Fibroblast of skin of left quadriceps (primary cell): ENCODE measurements around the gene STYXL2.

ENCODE experiments used
- DNase-seq, 2 experiments: peaks; one replicate each; pipeline ENCODE4 v3.0.0-alpha.2; 2013; ENCODE audit warnings: low read depth in 2 of 2

STYXL2 gene

DNA sequence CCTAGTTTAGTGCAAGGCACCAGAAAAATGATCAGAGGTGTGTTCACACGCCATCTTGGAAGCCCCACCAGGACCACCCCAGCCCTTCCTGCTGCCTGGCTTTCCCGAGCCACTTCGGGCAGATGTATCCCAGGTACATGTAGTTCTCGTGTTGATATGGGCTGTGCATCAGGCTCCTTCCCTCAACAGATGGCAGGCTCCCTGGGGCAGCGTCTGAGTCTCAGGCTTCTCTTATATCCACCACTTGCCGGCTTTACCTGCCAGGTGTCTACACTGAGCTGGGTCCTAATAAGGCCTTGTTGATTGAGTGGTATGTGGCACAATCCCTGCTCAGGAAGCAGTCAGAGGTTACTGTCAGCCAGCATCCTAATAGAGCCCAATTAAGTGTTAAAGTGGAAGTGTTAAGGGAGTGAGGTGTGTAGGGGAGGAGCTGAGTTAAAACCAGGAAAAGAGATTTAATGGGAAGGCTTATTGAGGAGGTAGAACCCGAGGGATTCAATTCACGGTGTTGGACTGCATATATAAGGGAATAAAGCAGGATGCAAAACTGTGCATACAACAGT is 12.2 kb upstream of the STYXL2 start:
- no peak for DNase-seq

DNA sequence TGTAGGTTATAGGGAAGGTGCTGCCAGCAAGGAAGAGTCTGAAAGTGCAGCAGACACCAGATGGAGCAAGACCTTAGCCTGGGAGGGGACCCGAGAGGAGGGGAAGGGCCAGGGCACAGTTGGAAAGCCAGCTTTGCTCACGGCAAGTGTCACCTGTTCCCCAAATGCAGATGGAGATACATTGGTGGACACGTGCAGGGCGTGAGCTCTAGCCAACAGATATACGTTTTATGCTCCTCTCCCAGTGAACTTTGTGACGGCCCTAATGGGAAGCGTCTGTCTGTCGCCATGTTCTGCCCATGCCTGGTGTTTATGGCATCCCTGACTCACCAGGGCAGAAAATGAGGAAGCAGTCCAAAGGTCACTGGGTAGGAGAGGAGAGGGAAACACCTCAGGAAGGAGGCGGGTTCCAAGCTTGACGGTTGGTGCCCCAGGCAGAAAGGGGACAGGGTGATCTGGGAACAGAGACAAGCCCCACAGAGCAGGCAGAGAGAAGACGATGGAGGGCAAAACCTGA is 11.3 kb upstream of the STYXL2 start:
- DNase-seq, result no peak

DNA sequence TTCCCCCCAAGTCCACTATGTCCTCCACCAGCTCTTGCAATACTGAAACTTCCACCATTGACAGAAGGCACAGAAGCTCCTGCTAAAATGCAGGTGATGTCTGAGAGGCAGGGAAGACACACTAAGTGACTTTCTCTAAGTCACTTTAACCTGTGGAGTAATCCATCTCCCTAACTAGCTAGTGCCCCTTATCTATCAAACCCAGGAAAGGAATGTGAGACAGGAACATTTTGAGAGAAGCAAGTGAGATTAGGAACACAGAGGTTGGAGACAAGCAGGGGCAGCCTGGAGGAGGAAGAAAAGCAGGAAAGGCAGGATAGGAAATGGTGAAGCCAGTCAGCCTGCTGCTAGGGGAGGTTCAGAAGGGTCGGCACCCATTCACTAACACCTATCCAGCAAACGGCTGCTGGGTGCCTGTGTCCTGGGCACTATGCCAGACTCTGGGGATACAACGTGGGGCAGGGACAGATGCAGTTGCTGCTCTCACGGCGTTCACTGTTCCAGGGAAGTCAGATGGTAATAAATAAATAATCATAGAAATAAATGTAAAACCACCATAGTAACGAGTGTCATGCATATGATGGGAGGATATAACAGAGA is 10.7 kb upstream of the STYXL2 start:
- DNase-seq, result no peak

DNA sequence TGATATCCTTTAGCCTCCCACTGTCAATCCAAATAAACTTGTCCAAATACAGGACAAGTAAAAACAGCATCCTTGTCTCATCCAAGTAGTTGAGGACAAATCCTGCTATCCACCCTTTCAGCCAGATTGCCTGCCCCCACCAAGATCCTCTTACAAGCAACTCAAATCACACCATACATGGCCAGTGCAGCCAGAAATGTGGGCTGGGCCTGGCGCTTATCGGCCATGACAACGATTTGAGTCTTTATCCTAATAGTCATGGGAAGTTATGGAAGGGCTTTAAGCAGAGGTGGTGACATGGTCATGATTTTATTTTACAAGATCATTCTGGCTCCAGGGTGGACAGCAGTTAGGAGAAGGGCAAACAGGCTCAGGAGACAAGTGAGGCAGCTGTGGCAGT is 10.0 kb upstream of the STYXL2 start:
- no peak for DNase-seq

DNA sequence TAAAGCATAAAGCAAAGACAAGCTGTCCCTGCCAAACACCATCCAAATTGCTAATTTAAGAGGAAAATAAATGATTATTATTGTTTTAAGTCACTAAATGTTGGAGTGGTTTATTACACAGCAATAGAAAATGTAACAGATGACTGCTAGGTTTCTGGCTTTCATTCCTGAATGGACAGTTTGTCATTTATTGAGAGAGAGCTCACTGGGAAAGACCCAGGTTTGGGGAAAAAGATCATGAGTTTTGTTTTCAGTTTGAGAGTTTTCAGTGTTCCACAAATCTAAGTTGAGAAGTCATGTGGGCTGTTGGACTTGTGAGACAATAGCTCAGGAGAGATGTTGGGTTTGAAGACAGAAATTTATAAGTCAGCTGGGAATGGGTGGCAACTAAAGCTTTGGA is 9.1 kb upstream of the STYXL2 start:
- no peak for DNase-seq

DNA sequence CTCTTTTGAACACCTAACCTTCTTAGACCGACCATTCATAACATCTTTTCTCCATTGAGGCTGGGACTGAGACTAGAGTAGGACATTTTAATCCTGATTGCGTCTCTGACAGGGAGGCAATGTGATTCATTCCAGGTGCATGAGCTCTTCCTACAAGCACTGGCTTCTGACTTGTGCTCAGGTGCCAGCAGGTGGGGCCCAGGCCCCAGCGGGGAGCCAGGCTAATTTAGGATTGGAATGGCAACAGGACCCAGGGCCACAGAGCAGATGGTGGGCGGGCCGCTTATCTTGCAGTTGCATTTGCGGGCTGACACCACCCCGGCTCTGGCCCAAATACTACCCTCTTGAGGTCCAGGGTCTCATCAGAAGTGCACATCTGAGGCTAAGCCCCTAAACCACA is 7.8 kb upstream of the STYXL2 start:
- DNase-seq, result no peak

DNA sequence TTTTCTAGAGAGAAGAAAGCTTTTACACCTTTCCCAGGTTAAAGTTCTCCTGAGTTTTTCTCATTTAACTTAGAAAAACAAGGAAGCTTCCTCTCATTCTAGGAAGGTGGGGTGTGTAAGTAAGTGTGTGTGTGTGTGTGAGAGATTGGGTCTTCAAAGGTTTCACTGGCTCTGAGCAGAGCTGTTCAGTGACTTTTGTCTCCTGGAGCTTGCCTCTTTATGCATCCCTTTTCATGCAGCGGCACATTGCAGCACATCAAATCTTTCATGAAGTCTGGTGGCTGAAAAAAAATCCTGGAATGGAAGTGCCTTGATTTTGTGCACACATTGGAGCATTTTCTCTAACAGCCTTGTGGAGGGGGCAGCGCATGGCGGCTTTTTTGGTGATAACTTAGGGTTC is 7.1 kb upstream of the STYXL2 start:
- no peak for DNase-seq

DNA sequence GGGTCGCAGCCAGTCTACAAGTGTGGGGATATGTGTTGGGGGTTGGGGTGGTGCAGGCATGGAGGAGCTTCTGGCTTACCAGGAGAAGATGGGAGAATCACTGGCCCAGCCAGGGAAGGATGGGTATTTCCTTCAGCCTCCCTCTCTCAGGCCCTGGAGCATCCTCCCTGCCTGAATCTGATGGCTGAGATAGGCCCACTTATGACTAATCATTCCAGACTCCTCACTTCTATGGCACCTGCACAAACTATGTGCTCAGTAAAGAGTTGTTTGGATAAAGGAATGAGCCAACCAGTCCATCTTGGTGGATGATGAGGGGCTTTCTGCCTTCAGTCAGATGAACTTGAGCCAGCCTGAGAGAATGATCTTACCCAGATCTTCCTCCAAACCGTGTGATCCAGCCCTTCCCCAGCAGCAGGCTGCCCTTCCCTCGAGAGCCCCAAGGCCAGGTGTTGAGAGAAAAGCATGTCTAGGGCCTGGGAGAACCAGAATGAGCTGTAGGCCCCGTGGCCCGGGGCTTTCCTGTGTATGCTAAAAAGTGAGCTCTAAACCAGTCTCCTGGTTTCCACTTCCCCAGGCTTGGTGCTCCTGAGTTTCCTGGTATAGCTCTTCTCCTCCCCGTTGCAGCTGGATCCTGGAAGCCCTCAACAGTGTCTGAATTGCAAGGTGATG is 5.0 kb upstream of the STYXL2 start:
- DNase-seq, result no peak

DNA sequence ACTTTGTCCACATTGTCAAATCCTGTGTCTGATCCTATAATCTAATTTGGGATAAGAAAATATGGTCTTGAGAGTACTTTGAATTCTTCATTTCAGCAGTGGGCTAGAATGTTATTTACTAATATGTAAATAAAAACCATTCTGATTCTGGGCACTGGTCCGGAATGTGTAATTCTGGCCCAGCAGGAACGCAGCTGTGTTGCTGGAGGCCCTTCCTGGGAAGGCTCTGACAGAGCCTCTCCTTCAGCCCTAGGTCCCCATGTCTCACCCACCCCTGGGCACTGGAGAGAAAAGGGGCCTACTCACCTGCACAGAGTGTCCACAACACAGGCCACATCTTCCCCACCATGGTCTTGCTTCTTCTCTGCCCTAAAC is 3.9 kb upstream of the STYXL2 start:
- no peak for DNase-seq

DNA sequence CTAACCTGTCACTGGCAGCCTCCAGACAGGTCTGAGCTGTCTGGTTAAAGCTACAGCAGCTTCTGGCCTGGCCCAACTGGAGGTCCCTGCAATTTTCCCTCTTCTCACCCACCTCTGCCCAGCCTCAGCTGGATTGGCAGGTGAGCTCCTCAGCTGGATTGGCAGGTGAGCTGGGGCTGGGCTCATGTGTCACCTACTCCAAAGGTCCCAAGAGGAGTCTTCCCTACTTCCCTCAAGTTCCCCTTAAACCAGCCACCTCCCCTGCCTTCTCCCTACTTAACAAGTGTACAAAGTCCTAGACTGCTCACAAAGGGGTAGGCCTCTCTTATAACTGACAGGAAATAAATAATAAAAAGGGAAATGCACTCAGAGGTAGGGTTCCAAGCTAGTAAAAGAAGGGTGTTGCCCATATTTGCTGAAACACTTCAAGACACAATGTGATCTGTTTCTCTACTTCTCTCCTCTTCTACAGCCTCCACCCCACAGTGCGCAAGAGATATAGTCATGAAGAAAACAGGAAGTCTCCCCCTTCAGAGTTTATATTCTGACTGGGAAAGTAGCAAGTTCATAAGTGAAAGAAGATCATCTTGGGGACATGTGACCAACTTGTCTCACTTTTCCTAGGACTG is 3.4 kb upstream of the STYXL2 start, which contains the start of gene GPA33:
Gene GPA33 (minus strand): TSS at position 64 of the 629 bp plus-strand sequence. CDS start 90 bp downstream, outside the sequence.
- DNase-seq, result no peak

DNA sequence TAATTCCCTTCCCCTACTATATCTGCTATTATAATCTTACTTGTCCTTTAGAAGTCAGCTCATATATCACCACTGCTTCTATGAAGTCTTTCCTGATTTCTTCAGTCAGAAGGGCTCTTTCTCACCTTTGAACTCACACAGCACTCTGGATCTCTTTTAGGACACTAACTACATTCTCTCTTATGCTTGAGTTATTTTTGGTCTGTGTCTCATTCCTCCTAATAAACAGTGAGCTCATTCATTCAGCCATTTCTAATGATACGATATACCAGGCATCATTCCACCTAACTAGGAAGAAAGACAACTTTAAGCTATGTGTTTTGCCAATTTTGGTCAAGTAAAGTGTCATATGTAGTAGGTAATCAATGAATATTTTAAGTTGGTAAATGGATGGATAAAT is 1.2 kb upstream of the STYXL2 start:
- no peak for DNase-seq

DNA sequence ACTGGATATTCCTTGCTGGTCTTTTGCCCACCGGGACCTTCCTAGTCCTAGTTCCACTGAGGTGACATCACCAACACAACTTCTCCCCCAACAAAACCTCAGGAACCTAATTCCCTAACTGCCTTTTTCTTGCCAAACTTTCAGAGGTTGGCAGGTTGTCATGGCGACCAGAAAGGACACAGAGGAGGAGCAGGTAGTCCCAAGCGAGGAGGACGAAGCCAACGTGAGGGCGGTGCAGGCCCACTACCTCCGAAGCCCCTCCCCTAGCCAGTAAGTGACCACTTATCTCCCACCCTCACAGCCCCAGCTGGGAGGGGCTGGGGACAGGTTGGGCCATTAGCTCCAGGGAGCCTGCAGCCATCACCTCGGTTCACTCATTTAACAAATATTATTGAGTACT is 815 bp downstream of the STYXL2 start:
- DNase-seq, result no peak

DNA sequence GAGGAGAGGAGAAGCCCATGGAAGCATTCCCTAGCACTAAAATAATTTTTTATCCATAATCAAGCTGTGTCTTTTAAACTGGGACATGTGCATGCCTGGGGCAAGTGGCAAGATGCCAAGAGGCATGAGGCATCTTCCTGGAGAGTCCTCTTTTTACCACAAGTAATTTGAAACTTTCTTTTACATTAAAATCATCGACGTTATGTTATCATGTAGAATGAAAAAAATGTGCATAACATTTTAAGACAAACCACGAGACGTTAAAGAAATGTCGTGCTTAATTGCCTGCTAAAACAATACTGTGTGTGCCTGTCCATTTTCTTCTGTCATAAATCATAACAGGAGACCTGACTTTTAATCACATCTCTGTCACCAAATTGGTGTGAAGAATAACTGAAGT is 1.5 kb downstream of the STYXL2 start:
- DNase-seq, result peak; percentile 42 to 44

DNA sequence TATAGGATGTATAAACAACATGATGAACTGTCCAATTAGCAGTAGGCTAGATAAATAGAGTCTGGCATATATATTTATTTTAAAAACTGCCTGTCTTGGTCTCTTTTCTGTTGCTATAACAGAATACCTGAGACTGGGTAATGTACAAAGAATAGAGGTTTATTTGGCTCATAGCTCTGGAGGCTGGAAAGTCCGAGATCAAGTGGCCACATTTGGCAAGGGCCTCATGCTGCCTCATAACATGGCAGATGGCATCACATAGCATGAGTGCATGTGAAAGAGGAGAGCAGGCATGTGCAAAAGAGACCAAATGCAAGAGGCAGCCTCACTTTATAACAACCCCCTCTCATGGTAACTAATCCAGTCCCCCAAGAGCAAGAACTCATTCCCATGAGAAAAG is 6.0 kb downstream of the STYXL2 start:
- DNase-seq, result no peak

DNA sequence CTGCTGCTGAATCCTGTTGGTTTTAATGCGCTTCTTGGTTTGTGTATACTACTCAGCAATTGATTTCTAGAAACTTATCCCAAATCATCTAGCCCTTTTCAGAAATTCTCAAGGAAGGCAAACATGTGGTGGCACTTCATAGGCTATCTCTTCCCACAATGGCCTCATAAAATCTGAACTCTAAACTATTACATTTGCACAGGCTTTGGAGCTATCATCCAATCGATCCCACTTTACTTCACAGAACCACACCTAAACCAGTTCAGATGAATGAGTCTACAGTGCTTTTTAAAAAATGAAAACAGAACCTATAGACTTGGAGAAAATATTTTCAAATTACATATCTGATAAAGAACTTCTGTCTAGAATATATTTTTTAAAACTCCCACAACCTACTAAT is 6.9 kb downstream of the STYXL2 start:
- no peak for DNase-seq

DNA sequence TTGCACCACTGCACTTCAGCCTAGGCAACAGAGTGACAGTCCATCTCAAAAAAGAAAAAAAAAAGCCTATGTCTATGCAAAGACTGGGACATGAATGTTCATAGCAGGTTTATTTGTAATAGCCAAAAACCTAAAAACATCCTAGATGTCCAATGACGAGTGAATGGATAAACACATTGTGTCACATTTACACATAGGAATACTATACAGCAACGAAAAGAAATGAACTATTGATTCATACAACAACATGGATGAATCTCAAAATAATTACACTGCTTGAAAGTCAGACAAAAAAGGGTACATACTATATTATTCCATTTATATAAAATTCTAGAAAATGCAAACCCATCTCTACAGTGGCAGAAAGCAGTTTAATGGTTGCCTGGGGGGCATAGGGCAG is 7.9 kb downstream of the STYXL2 start:
- no peak for DNase-seq

DNA sequence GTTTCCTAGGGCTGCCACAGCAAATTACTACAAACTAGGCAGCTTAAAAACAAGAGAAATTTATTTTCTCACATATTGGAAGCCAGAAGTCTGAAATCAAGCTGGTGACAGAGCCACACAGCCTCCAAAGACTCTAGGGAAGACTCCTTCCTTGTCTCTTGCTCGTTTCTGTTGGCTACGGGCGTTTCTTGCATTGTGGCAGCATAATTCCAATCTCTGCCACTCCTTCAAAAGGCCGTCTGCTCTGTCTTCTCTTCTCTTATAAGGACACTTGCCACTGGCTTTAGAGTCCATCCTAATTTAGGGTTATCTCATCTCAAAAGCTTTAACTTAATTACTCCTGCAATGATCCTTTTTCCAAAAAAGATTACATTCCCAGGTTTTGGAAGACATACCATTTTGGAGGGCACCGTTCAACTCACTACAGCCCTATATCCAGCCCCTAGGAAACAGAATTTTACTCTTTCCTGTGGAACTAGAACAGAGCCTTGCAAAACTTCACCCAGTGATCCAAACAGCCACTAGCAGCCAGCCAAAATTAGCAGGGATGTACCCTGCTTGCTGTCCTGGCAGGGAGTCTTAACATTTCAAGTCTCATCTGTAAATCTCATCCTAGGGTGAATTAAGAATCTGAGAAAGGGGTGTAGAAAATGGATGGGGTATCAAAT is 9.2 kb downstream of the STYXL2 start:
- no peak for DNase-seq

DNA sequence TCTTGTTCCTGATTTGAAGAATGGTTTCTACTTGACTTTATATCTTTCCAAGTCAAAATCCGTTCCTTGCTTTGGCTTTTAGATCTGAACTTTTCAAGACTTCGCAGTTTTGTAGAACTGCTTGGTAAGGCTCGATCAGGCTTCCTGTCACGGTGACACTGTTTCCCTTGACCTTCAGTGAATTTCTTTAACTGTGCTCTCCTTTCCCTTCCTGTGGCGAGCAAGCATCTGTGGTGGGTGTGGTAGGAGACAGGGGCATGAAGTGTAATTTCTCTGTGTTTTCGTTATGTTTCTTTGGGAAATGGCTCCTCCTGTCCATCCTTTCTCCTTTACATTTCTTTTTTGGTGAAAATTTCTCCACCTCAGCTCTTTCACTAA is 10.4 kb downstream of the STYXL2 start:
- DNase-seq, result no peak

DNA sequence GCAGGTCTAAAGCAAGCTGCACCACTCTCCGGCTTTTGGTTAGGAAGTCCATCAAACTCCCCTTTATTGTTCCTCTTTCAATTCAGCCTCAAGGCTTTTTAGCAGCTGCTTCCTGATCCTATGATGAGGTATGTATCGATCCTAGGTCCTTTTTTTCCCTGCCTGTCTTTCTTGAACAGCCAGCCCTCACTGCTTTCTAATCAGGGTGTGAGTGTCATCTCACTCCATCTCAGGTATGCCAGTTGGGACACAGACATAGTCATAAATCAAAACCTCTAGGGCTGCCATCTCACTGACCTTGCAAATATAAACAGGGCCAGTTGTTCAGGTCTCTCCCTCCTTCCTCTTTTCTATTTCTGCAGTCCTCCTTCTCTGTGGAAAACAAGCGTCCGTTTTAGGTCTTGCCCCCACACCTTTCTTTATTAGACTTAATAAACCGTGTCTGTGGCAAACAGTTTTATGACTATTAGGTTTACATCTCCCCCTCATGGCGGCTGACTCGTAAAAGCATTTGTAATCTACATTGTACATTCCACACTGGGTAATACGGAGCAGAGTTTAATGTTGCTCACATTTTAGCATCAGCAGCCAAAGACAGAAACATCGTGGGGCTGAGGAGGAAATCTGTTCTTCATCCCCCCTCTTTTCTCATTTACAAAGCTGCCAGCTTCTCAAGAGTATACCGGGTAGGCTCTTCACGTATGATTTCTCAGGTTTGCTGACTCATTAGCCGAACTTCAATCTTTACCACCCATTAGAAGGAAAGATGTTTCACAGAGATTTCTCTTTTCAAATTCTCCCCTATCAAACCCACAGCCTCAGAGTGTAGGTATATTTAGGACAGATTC is 11.6 kb downstream of the STYXL2 start:
- no peak for DNase-seq

DNA sequence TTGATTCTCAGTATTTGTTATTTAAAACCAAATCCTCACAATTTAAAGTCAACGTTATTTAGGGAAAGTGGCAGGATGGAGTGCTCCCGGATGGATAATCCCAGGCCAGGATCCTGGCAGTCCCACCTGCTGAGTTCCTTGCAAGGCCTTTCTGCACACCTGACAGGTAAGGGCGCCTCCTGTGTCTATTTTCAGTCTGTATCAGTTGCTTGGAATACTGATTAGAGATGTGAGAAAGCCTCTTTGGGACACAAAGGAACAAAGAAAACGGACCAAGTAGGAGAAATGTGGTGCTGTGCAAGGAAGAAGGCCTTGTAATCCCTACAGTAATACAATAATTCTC is 12.2 kb downstream of the STYXL2 start:
- no peak for DNase-seq

DNA sequence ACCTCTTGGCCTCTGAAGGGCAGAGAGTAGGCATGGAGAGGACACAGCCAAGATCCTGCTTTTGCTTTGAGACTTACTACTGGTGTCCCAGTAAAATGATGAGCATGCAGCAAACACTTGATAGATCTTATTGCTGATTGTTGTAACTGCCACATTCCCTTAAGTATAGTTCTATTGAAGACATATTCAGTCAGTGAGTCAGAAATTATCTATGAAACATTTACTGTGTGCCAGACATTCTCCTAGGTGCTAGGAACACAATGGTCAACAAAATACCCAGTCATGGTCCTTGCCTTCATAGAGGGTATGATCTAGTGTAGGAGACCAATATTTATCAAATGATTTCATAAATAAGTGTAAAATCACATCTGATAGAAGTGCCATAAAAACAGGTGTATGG is 13.6 kb downstream of the STYXL2 start:
- DNase-seq, result no peak

DNA sequence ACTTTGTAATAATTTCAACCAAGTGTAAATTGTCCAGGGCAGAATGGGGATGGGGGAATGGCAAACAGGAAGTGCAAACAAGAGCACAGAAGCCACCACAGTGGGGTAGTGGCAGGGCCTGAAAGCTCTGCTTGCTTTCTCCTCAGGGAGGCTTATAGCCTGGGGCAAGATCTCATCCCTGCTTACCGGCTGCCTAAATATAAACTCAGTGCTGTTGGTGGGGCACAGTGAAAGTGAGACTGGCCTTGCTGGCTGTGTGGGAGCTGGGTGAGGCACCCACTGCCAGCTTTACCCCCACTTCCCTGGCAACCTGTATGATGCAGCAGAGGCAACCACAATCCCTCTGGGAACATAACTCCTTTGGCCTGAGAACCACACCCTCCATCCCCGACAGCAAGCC is 15.2 kb downstream of the STYXL2 start:
- DNase-seq, result no peak
